ENCODE results near the gene RRP12.
A peak's percentile ranks its signal among the peaks of the same experiment; 100 is the strongest.
"Not testable (repeated sequence)": the region's sequence is repeated elsewhere in the genome, so short reads cannot be mapped to it uniquely, and the experiment has no call there.

RRP12 gene, protein sequence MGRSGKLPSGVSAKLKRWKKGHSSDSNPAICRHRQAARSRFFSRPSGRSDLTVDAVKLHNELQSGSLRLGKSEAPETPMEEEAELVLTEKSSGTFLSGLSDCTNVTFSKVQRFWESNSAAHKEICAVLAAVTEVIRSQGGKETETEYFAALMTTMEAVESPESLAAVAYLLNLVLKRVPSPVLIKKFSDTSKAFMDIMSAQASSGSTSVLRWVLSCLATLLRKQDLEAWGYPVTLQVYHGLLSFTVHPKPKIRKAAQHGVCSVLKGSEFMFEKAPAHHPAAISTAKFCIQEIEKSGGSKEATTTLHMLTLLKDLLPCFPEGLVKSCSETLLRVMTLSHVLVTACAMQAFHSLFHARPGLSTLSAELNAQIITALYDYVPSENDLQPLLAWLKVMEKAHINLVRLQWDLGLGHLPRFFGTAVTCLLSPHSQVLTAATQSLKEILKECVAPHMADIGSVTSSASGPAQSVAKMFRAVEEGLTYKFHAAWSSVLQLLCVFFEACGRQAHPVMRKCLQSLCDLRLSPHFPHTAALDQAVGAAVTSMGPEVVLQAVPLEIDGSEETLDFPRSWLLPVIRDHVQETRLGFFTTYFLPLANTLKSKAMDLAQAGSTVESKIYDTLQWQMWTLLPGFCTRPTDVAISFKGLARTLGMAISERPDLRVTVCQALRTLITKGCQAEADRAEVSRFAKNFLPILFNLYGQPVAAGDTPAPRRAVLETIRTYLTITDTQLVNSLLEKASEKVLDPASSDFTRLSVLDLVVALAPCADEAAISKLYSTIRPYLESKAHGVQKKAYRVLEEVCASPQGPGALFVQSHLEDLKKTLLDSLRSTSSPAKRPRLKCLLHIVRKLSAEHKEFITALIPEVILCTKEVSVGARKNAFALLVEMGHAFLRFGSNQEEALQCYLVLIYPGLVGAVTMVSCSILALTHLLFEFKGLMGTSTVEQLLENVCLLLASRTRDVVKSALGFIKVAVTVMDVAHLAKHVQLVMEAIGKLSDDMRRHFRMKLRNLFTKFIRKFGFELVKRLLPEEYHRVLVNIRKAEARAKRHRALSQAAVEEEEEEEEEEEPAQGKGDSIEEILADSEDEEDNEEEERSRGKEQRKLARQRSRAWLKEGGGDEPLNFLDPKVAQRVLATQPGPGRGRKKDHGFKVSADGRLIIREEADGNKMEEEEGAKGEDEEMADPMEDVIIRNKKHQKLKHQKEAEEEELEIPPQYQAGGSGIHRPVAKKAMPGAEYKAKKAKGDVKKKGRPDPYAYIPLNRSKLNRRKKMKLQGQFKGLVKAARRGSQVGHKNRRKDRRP (N-terminal part only)

DNA sequence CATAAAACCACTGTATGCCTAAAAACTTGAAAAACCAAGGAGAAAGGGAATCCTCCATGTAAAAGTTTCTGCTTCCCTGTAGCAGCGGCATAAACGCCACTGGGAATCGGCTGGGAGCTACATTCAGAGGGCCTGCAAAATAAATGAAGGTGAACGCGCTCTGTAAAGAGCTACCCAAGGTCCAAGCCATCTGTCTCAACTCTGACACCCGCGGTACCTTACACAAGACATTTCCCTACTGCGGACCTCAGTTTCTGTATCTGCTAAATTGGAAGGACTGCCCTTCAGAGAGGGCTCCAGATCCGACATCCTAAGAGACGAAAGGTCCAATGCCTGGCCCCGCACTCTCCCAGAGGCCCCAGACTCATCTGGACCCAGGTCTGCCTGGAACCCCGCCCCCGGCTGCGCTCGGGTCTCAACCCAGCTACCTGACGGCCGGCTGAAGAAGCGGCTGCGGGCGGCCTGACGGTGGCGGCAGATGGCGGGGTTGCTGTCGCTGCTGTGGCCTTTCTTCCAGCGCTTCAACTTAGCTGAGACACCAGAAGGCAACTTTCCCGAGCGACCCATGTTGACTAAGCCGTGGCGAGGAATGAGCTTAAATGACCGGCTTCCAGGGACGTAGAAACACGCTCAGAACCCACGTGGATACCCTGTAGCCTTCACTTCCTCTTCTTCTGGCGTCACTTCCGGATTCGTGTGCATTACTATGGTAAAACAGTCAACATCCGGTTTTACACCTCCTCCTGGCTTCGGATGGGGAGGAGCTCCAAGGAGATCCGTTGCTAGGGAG, at the start of gene RRP12:
RRP12 (minus strand) TSS at position 676 of the 790 bp plus-strand sequence; CDS start at position 567, 109 bp downstream.
- DNase-seq: peak; percentile 67 to 79

DNA sequence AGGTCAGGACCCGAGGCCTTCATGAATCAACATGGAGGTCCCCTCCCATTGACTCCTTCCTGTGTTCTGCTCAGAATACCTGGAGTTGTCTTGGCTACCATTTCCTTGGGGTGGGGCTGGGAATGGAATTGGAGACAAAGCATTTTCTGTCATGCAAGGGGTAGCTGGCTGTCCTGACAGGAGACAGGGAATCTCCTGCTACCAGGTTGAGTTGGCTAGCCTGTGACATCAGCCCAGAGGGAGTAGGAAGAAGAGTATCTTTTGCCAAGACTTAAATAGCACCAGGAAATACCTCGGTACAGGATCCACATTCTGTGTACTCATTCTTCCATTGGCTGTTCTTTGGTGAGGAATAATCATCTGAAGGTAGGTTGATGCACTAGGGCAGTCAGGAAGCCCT, 49.7 kb upstream of the RRP12 start:
- DNase-seq: no peak

DNA sequence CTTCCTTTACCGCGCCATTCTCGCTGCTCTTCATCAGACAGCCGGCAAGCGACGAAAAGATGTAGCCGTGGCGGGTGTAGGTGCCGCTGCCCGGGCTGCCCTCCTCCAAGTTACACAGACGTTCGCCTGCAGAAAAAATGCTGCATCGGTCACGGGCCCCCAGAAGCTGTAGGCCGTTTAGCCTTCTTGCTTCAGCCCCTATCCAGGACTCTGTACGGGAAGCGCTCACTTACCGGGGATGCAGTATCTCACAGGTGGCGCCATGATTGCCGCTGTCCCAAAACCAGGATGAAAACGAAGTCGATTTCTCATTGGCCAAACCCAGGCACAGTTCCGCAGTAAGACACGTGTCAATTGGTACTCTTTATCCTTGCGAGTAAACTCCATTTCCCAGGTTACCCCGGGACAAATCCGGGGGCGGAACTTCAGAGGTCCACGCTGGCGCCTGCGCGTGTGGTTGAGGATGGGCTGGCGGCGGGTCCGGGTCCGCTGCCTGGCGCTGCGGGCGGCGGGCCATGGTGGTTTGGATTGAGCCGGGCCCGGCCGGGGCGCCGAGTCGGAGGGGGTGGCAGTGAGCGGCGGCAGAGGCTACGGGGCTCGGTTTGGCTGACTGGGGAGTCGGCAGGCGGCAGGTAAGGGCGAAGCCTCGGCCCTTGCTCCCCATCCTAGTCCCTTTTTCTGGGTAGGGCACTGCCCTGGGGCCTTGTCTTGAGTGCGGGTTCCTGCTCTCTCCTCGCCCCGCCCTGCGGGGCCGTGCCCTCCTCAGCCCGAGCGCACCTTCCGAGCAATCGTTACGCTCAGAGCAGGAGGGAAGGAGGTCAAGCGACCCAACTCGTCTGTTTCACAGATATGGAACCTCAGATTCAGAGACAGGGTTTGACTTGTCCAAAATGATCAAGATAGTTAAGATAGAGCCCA, 44.8 kb upstream of the RRP12 start, which contains the start of the genes EXOSC1 and ZDHHC16:
EXOSC1 (minus strand) TSS at position 285 of the 918 bp plus-strand sequence; CDS start at position 264, 21 bp downstream.
ZDHHC16 (plus strand) TSS at position 454 of the 918 bp plus-strand sequence. CDS start 5,501 bp downstream, outside the sequence.
- peak; percentile 84 to 88 for DNase-seq

DNA sequence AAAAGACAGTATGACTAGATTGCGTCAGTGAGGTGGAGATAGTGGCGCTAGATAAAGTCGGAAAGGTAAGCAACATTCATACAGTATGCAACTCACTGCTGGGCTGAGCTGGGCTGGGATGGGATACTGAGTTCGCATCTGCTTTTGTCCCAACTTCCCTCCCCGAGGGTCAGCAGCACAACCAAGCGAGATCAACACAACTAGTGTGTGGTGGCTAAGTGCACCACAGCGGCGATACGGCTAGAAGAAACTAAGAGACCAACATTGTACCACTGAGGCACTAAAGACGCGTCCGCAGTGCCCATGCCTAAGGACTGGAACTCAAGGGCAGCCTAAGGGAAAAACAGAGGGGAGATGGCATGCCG, 44.2 kb upstream of the RRP12 start:
- no peak for DNase-seq

DNA sequence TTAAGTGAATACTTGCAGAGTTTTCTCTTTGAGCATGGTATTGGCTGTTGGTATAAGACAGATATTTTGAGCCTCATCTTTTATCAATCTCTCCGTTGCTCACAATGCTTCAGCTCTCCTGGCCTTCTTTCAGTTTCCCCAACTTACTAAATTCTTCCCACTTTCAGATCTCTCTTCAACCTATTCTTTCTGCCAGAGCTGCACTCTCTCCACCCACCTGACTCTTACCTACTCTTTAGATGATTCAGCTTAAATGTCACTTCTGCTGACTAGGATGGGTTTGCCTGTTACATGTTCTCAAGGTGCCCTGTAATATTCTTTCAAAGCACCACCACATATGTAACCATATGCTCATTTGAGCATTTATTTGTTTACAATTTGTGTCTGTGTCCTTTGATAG, 43.1 kb upstream of the RRP12 start:
- no peak for DNase-seq

DNA sequence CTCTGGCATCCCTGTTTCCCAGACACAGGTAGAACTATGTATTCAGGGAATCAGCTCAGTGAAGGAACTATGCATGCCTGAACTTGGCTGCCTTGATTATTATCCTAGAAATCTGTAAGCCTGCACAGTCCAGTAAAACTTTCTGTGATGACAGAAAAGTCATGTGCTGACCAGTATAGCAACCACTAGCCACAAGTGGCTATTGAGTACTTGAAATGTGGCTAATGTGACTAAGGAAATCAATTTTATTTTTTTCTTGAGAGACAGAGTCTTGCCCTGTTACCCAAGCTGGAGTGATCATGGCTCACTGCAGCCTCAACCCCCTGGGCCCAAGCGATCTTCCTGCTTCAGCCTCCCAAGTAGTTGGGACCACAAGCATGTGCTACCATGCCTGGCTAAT, 41.1 kb upstream of the RRP12 start:
- no peak for DNase-seq

DNA sequence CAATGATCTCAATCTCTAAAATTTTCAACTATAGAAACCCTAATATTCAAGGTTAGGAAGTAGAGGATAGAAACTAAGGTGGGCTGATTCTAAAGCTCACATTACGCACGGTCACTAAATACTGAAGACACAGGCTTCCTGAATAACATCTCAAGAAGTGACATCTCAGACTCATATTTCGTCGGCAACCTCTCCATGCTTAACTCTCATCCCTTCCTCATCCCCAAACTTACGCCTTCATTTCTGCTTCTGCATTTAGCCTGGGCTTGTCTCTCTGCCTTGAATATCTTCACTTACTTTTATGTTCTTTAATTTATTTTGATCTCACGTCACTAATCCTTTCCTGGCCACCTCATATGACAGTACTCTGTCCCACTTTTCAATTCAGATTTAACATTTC, 34.1 kb upstream of the RRP12 start:
- DNase-seq: no peak

DNA sequence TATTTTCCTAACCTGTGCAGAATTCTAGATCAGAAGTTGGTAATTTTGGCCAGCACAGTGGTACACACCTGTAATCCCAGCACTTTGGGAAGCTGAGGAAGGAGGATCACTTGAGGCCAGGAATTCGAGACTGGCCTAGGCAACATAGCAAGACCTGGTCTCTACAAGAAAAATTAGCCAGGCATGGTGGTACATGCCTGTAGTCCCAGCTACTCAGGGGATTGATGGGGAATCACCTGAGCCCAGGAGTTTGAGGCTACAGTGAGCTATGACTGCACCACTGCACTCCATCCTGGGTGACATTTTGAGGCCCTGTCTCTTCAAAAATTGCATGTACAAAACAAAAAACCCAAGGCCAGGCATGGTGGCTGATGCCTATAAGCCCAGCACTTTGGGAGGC, 33.4 kb upstream of the RRP12 start:
- no peak for DNase-seq

DNA sequence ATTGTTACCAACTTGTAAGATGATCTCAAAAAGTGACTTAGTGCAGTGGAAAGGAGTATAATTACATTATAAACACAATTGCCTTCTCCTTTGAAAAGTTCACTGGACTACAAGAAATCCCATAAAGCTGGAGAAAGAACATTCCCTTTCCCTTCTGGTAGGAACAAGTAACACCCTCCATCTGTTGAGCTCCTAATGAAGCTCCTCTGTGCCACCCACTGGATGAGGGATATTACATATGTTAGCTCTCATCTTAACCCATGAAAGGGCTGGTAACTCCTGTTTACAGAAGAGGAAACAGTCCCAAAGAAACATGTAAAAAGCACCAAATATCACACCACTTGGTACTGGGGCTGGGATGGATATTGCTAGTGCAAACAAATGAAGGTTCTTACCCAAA, 32.9 kb upstream of the RRP12 start:
- no peak for DNase-seq

DNA sequence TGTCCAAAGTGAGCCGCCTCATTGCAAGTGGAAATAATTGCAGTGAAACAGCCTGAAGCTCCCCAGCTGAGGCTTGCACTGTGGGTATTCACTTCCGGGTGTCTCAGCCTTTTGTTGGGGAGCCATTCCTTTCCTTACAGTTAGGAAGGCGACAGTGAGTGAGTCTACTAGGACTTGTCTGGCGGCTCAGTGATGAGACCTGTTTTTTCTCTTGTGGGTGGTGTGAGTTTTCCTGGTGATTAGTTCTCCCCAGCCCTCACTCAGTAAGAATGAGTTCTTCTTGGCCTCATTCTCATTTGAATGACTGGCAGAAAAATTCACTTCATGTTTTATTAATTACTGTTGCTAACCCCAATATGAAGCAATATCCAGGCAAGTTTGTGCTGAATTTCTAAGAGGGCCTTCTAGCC, 27.4 kb upstream of the RRP12 start:
- no peak for DNase-seq

DNA sequence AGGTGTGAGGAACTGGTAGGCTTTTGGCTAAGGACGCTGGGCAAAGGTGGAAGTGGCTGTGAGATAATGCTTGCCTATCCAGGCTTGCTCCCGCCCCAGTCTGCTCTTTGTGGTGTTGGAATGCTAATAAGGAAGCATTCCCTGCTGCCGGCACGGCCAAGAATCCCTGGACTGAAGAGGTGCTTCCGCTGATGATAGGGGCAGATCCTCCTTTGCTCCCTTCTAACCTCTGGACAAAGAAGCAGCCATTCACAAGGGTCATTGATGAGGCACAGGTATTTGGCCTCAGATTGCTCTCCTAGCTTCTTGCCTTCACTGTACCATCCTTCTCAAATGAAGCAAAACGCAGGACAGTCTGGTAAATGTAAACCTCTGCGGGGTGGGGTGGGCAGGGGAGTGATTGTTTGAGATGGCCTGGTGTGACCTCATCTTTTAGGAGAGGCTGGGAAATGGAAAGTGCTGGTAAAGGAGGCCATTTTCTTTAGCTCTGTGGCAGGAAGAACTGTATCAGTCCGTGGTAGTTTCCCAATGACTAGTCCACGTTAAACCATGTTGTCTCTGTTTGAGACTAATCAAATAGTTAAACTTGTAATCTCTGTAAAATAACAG, 26.5 kb upstream of the RRP12 start:
- no peak for DNase-seq

DNA sequence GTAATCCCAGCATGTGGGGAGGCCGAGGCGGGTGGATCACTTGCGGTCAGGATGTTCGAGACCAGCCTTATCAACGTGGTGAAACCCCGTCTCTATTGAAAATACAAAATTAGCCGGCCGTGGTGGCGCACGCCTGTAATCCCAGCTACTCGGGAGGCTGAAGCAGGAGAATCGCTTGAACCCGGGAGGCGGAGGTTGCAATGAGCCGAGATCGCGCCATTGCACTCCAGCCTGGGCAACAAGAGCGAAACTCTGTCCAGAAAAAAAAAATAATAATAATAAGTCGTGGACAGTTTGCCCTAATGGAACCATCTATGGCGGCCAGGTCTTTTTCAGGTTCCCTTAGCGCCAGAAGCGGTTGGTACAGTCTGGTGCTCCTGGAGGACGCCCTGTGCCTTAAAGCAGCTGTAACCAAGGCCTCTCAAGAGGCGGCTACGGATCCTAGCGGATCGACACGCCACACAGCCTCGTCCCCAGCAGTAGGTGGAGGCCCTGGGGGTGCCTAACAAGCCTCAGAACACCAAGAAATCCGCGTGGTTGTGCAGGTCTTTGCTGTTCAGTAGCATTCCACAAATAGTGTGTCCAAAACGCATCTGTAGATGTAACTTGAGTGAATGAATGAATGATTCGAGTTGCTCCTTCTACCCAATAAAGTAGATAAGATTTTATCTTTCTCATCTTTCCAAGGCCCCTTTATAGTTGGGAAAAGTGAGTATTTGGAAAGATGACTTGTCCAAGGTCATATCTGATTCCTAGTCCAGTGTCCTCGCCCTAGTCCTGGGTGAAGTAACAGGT, 25.8 kb upstream of the RRP12 start:
- no peak for DNase-seq

DNA sequence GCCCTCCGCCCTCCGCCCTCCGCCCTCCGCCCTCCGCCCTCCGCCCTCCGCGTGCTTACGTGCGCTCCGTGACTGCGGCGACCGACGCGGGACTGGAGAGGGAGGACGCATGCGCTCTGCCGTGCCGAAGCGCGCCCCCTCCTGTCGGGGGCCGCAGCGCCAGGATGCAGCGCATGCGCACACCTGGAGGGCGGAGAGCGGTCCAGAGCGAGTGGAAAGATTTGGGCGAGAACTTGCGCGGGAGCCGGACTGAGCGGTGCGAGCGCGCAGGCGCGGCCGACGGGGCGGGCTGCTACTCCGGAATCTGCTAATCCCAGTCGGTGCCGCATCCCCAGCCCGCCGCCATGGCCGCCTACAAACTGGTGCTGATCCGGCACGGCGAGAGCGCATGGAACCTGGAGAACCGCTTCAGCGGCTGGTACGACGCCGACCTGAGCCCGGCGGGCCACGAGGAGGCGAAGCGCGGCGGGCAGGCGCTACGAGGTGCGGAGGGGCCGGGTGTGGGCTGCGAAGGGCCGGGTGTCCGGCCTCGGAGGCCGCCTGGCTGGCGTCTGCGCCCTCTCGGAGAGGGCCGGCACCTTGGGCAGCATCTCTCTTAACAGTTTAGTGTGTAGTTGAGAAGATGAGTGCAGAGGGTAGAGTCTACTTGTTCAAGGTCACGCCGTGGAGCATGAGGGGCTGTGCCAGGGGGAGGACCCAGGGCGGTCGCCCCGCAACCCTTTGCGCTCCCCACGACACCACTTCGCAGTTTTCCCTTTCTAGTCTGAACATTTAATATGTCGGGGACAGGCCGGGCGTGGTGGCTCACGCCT, 25.0 kb upstream of the RRP12 start, which contains the start of gene PGAM1:
PGAM1 (plus strand) TSS at position 228 of the 812 bp plus-strand sequence; CDS start at position 345, 117 bp downstream.
- peak; percentile 91 to 96 for DNase-seq

DNA sequence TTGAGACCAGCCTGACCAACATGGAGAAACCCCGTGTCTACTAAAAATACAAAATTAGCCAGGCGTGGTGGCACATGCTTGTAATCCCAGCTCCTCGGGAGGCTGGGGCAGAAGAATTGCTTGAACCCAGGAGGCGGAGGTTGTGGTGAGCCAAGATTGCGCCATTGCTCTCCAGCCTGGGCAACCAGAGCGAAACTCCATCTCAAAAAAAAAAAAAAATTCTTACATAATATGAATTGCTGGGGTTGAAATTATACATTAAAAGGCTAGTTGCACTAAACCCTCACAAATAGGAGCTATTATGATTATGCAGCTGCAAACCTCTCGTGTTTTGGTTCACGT, 22.6 kb upstream of the RRP12 start:
- DNase-seq: not testable (repeated sequence)

DNA sequence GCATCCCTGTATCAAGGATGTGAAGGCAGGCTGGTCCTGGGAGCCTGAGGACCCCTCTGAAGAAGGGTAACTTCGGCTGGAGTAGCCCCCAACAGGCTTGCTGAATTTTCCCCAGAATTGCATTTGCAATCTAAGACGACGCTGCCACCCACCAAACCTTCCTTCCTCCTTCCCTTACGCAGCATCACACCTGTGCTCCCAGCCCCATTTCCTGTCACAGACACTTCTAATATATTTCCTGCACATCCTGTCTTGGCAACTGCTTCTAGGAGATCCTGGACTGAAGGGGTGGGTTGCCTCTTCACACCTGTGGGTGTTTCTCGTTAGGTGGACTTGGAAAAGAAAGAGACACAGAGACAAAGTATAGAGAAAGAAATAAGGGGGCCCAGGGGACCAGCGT, 15.4 kb upstream of the RRP12 start:
- DNase-seq: no peak

DNA sequence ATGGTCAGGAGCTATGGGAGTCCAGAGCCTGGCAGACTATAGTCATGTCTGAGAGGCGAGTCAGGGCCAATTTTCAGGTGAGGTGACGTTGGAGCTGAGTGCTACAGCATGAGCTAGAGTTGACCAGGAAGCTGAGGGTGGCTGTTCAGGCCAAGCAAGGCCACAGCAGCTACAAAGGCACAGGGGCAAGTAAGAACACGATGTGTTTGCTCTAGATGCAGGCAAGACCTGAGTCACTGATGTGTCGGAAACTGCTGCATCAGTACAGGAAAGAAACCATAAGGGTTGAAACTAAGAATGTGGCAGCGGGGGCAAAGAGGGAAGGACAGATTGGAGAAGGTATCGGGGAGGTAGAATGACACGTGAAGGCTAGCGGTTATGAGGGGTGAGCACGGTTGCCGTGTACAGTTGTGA, 11.8 kb upstream of the RRP12 start:
- DNase-seq: peak in 1 of 2 donors; percentile 60

DNA sequence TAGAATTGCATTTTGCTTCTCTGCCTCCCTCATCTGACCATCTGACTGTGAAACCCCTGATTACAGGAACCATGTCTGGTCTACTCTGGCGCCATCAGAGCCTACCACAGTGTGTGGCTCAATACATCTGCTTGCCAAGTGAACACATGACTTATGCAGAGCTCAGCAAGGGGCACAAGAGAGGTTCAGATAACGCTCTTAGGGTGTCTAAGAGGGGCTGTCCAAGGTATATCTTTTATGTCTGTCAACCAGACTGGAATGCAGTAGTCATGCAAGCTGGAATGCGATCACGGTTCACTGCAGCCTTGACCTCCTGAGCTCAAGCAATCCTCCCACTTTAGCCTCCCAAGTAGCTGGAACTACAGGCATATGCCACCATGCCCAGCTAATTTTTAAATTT, 10.3 kb upstream of the RRP12 start:
- no peak for DNase-seq

DNA sequence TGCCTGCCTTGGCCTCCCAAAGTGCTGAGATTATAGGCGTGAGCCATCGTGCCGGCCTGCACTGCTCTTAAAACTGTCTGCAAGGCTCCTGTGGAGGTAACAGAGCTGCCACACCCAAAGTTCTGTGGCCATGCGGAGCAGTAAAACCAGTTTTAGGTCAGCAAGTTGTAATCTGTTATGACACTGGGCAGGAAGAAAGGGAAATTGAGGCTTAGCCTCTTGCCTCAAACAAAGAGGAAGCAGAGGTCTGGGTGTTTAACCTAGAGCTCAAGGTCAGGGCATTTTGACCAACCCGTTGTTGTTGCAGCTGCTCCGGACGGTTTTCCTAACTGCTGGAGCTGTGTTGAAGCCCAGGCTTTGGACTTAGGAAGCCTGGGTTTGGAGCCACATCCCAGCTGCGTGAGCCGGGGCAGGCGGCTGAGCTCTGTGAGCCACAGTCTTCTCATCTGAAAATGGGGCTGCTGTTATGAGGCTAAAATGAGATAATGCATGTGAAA, 7.4 kb upstream of the RRP12 start:
- no peak for DNase-seq

DNA sequence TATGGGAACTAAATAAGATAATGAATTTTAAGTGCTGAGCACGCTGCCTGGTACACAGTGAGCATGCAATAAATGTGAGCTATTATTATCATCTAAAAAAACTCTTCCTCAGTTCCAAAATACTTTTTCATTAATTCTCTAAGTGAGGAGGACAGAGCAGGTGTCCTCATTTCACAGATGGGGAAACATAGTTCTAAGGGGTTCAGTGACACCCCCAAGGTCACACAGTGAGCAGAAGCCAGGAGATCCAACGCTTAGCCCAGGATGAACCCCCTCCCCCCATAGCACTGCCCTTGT, 6.8 kb upstream of the RRP12 start:
- DNase-seq: no peak

All from stimulated activated CD4-positive, alpha-beta T cell treated with anti-CD3 and anti-CD28 coated beads, Interleukin-2, amount 100 ng/mL, for 48 hours (primary cell).